Motor neuron (in vitro differentiated cells): ENCODE results near the gene GGTLC3. TPM values are rescaled to one million over a fixed set of nuclear protein-coding genes. Genes with fewer than 3 reads are reported as not detected.

Experiments used
- total RNA-seq, 8 experiments: library from RNA; unstranded; fragments of 300-600 nt; gene quantifications; 2 replicates each; pipeline versions ENCODE4 v1.2.3 to v1.2.4, GENCODE V29; 2022

The GGTLC3 gene
- total RNA-seq, 8 experiments from 2014 or later, result not detected

Other genes with a start within 250 kb of the GGTLC3 start
- gene TMEM191B, start 9.6 kb upstream of the GGTLC3 start, total RNA-seq, result 10 to 100 TPM in 2 of 8 experiments, 1 to 10 TPM in 4, under 1 TPM in 1, not detected in 1; 0.67 to 12.4 (median 6.3) TPM
- 1 to 10 TPM in 4 of 8 experiments, under 1 TPM in 4; 0.18 to 2.9 (median 0.83) TPM for gene RIMBP3, start 93.8 kb upstream of the GGTLC3 start, total RNA-seq